DLD1 (cell line): ENCODE measurements around the gene TMEM219.
"Not testable (repeated sequence)": the region's sequence is repeated elsewhere in the genome, so short reads cannot be mapped to it uniquely, and the experiment has no call there.

ENCODE experiments used
- in situ Hi-C: cut with HindIII; loops from 2 replicates; pipeline ENCODE4 v1.10.0; 2017; ENCODE audit warnings: low sequenced_read_pairs

TMEM219 gene

DNA sequence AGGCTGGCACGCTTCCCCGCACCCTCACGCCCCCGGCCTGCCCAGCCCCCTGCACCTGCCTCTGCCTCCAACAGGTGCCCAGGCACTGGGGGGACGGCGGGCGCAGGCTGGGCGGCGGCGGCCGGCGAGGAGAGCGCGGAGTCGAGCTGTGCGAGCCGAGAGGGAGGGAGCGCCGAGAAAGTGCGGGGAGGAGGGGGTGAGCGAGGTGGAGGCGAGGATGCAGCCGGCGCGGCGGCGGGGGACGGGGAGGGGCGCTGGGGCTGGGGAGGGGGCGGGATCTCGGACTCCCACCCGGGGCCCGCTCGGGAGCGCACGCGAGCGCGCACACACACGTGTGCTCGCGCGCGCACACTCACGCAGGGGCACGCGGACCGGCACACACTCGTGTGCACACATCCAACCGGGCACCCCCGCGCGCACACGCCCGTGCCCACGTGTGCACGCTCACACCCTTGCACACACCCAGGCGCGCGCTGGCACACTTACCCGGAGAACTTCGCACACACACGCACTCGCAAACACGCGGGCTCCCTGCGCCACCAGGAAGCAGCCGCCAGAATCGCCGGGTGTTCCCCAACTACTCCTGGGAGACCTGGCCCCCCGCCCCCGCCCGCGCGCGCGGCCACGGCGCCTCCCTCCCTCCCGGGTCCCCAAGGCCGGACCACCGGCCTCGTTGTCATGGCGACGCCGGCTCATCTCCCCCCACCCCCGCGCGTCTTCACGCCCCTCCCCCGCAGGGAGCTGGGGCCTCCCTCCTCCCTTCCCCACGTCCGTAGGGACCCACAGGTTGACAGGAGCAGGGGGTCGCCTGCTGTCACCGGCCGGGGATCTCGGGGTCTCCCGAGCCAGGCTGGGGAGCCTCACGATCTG lies 49.2 kb downstream of the TMEM219 start, which contains the start of gene DOC2A:
DOC2A (minus strand) TSS at position 184 of the 870 bp plus-strand sequence. CDS start 805 bp downstream, outside the sequence.
- in situ Hi-C loops: no loop called here

DNA sequence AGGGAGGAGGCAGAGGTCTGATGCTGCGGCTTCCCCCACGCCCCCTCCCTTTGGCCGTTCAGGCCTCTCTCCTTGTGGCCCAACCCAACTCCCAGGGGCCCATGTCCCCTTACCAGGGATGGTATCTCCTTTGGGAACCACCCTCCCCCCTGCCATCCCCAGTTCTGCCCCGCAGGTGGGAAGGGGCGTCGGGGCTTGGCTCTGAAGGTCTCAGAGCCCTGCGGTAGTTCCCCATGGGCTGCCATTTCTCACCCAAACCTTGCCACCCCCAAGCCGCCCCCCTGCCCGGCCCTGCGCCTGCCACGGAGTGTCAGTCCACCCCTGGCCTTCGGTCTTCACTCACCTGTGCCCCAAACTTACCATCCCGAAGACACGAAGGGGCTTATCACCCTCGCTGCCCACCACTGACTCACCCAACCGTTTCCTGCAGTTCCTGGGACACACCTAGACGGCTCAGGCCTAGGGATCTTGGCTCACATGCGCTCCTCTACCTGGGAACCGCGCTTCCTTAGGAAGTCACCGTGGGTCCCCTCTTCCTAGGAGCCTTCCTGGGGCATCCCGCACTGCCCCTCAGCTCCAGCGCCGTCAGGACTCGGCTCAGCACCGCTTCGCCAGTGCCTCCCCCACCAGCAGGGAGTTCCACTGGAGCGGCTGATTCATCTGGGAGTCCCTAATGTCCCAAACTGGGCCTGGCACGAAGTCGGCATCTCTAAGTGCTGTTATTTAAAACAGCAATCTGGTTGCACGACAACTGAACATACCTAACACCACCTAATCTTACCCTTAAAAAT lies 50.0 kb downstream of the TMEM219 start:
- in situ Hi-C loops: no loop called here

DNA sequence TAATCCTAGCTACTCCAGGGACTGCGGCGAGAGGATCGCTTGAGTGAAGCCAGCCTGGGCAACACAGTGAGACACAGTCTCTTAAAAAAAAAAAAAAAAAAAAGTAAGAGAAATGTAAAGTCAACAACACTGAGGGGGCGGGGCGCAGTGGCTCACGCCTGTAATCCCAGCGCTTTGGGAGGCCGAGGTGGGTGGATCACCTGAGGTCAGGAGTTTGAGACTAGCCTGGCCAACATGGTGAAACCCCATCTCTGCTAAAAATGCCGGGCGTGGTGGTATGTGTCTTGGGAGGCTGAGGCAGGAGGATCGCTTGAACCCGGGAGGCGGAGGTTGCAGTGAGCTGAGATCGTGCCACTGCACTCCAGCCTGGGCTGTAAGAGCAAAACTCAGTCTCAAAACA lies 50.7 kb downstream of the TMEM219 start:
- in situ Hi-C loops: not testable (repeated sequence)

DNA sequence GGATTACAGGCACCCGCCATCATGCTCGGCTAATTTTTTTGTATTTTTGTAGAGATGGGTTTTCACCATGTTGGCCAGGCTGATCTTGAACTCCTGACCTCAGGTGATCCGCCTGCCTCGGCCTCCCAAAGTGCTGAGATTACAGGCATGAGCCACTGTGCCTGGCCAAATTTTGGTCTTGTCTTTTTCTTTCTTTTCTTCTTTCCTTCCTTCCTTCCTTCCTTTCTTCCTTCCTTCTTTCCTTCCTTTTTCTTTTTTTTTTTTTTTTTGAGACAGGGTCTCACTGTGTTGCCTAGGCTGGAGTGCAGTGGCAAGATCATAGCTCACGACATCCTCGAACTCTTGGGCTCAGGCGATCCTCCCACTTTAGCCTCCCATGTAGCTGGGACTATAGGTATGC lies 53.6 kb downstream of the TMEM219 start:
- in situ Hi-C loops: not testable (repeated sequence)

DNA sequence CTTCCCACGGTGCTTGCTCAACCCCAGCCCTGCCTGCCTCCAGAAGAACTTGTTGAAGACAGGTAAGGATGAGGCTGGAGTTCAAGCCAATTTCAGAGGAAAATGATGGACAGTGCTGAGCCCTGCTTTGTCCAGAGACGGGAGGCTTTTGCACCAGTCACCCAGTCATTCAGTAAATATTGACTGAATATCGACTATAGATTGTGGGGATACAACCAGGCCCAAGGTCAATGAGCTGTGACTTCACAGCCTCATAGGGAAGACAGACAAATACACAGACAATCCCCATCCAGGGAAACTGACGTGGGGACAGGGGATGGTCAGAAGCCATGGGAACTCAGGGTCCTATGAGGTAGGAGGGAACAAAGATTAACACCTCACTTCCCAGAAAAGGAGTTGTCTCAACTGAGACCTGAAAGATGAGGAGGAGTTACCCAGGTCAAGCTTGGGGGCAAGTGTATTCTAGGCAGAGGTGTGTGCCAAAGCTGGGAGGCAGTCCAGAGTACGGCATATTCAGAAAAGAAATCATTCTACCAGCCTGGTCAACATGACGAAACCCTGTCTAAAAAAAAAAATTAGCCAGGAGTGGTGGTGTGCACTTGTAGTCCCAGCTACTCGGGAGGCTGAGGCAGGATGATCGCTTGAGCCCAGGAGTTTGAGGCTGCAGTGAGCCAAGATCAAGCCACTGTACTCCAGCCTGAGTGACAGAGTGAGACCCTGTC lies 54.8 kb downstream of the TMEM219 start:
- in situ Hi-C loops: no loop called here

DNA sequence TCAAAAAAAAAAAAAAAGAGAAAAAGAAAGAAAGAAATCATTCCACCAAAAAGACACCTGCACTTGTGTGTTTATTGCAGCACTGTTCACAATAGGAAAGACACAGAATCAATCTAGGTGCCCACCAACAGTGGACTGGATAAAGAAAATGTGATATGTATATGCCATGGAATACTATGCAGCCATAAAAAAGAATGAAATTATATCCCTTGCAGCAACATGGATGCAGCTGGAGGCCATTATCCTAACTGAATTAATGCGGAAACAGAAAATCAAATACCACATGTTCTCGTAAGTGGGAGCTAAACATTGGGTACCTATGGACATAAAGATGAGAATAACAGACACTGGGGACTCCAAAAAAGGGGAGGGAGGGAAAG lies 55.4 kb downstream of the TMEM219 start:
- in situ Hi-C loops: no loop called here

DNA sequence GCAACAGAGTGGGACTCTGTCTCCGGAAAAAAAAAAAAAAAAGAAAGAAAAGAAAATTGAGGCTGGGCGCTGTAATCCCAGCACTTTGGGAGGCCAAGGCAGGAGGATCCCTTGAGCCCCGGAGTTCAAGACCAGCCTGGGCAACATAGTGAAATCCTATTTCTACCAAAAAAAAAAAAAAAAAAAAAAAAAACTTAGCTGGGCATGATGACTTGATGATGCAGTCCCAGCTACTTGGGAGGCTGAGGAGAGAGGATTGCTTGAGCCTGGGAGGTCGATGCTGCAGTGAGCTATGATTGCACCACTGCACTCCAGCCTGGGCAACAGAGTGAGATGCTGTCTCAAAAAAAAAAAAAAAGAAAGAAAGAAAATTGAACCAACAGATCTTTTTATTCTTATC lies 56.1 kb downstream of the TMEM219 start:
- in situ Hi-C loops: not testable (repeated sequence)

DNA sequence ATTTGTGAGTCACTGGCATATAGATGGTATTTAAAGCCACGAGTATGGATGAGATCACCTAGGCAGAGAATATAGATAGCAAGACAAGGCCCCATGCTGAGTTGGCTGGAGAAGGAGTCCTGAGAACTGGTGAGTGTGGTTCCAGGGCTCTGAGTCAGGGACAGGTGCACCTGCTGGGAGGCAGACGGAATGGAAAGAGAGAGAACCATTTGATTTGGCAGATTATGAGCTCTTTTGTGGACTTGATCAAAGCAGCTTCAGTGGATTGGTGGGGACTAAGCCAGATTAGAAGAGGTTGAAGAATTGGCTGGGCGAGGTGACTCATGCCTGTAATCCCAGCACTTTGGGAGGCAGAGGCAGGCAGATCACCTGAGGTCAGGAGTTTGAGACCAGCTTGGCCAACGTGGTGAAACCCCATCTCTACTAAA lies 56.9 kb downstream of the TMEM219 start:
- in situ Hi-C loops: no loop called here
